Astrocyte (in vitro differentiated cells and primary cell): ENCODE data around the gene LDAH.

Experiments used
- CTCF ChIP-seq: IDR thresholded peaks from 2 replicates; pipeline ENCODE4 v1.5.1; 2011; ENCODE audit warnings: low read depth, mild to moderate bottlenecking, inconsistent platforms, low read length, moderate library complexity; ENCODE audit not compliant: insufficient read depth
- EZH2 ChIP-seq: IDR thresholded peaks from 2 replicates; pipeline ENCODE4 v1.6.1; 2012; ENCODE audit warnings: mild to moderate bottlenecking, low read length, inconsistent platforms; ENCODE audit not compliant: insufficient read depth

DNA sequence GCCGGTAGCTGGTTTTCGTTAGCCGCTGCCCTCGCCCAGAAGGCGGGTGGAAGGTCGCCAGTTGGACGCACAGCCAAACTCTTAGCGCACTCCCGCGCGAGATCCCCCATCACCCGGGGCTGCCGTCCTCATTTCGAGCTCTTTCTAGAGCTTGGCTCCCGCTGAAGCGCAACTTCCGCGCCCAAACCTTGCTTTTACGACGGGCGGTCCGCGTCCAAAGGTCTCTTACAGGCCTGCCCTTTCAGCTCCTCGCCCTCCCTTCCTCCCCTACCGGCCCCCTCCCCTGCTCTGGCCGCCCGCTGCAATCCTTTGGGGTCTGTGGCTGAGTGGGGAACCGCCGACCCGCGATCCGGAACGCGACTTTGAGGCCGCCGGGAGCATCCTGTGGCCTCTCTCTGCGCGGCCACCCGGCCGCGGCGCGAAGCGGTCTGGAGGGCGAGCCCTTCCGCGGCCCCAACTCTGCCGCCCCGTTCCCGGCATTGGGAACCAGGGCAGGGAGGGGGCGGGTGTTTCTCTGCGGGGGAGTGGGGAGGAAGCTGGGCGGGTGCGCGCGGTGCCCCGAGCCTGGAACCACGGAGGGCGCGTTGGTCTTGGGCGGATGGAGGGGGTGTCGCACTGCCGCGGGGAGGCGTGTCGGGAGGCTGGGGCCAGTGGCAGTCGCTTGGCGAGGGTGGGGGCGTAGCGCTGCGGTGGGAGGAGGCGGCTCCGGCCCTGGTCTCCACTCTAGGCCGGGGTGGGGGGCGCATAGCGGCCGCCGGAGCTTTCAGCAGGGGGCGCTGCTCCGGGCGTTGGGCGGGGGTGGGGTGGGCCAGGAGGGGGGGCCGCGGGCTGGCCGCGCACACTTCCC is 156.4 kb downstream of the LDAH start, which contains the start of gene GDF7:
- TF ChIP-seq CTCF (no peak), EZH2 (peak; percentile 95)
